SU-DHL-6 (cell line): ENCODE data around the gene LRP1B.

Experiments used
- H2AFZ ChIP-seq: fragments of 200-600 bp; sonication (generic); 2 replicates; pipeline ENCODE4 v1.6.1; 2014; ENCODE audit warnings: low read depth, mild to moderate bottlenecking, moderate library complexity, mixed read lengths, antibody characterized with exemption, low read length; ENCODE audit not compliant: severe bottlenecking
- H3F3A ChIP-seq: fragments of 200-600 bp; shearing (Covaris generic); 2 replicates; pipeline ENCODE4 v1.6.0; 2016; ENCODE audit warnings: antibody characterized with exemption, mild to moderate bottlenecking; ENCODE audit not compliant: insufficient read depth
- H3K27ac ChIP-seq: fragments of 200-600 bp; sonication (generic); 2 replicates; pipeline ENCODE4 v1.5.1; 2016; ENCODE audit warnings: low read depth, mild to moderate bottlenecking, low read length, moderate library complexity, mixed read lengths
- H3K27me3 ChIP-seq: fragments of 200-600 bp; sonication (generic), shearing (Covaris generic); 2 replicates; pipeline ENCODE4 v1.6.0; 2014; ENCODE audit warnings: mild to moderate bottlenecking, low read length
- H3K36me3 ChIP-seq: fragments of 200-600 bp; sonication (generic); 2 replicates; pipeline ENCODE4 v1.6.1; 2014; ENCODE audit warnings: mild to moderate bottlenecking, low read length, mixed read lengths
- H3K4me2 ChIP-seq: fragments of 300-600, 200-600 bp; shearing (Covaris generic), sonication (generic); 2 replicates; pipeline ENCODE4 v1.6.0; 2014; ENCODE audit warnings: low read length, low read depth, mild to moderate bottlenecking; ENCODE audit not compliant: poor library complexity, severe bottlenecking
- H3K4me3 ChIP-seq: fragments of 200-600 bp; sonication (generic); 2 replicates; pipeline ENCODE4 v1.5.1; 2014; ENCODE audit warnings: antibody characterized with exemption, low read length, mild to moderate bottlenecking, mixed read lengths; ENCODE audit not compliant: insufficient read depth, poor library complexity, severe bottlenecking
- H3K79me2 ChIP-seq: fragments of 200-600 bp; sonication (generic); 2 replicates; pipeline ENCODE4 v1.6.1; 2014; ENCODE audit warnings: mild to moderate bottlenecking, low read length, moderate library complexity; ENCODE audit not compliant: insufficient read depth
- H3K9ac ChIP-seq: fragments of 200-600 bp; sonication (generic); 2 replicates; pipeline ENCODE4 v1.7.0; 2014; ENCODE audit warnings: mild to moderate bottlenecking, low read length
- H3K9me2 ChIP-seq: fragments of 200-600 bp; sonication (generic); replicated peaks from 2 replicates; pipeline ENCODE4 v1.6.1; 2014; ENCODE audit warnings: low read length; ENCODE audit not compliant: insufficient read depth
- H3K9me3 ChIP-seq: fragments of 200-600 bp; sonication (generic); 2 replicates; pipeline ENCODE4 v1.6.1; 2014; ENCODE audit warnings: low read length, mixed read lengths; ENCODE audit not compliant: insufficient read depth
- H4K20me1 ChIP-seq: fragments of 200-600 bp; sonication (generic); 2 replicates; pipeline ENCODE4 v1.6.1; 2014; ENCODE audit warnings: low read depth, mild to moderate bottlenecking, antibody characterized with exemption, low read length, moderate library complexity, mixed read lengths
- CTCF ChIP-seq: fragments of 200-600 bp; sonication (generic); IDR thresholded peaks from one replicate; pipeline ENCODE4 v1.5.1; 2017; ENCODE audit warnings: antibody characterized with exemption, mild to moderate bottlenecking, low read length, moderate library complexity; ENCODE audit not compliant: insufficient read depth, poor library complexity, severe bottlenecking
- EZH2phosphoT487 ChIP-seq: fragments of 200-600 bp; sonication (generic), shearing (Covaris generic); conservative IDR thresholded peaks from 2 replicates; pipeline ENCODE4 v1.6.1; 2018; ENCODE audit warnings: mild to moderate bottlenecking, antibody characterized with exemption, low read length, moderate library complexity, mixed read lengths

The LRP1B gene

GRCh38 chr2:141560723-141561122 lies 570.1 kb downstream of the LRP1B start:
- H3K79me2 ChIP-seq, result no peaks in the 10 kb centered on the region
- no peak for TF ChIP-seq CTCF
- TF ChIP-seq EZH2phosphoT487, result no peak
- no peak overlapping the region for H3K4me3 ChIP-seq
- H2AFZ ChIP-seq, result no peak overlapping the region
- no peaks in the 10 kb centered on the region for H4K20me1 ChIP-seq
- H3K27me3 ChIP-seq, result no peaks in the 10 kb centered on the region
- H3F3A ChIP-seq, result no peaks in the 10 kb centered on the region
- H3K4me2 ChIP-seq, result no peak overlapping the region
- H3K9me3 ChIP-seq, result no peaks in the 10 kb centered on the region
- no peak overlapping the region for H3K27ac ChIP-seq
- no peak overlapping the region for H3K9ac ChIP-seq
- H3K9me2 ChIP-seq, result no peaks in the 10 kb centered on the region
- no peaks in the 10 kb centered on the region for H3K36me3 ChIP-seq

- Histone ChIP-seq H3K9me3 (no peaks in the 10 kb centered on the region), H4K20me1 (no peaks in the 10 kb centered on the region), H3F3A (no peaks in the 10 kb centered on the region), H3K27ac (no peak overlapping the region), H3K4me2 (no peak overlapping the region), H2AFZ (no peak overlapping the region), H3K9ac (no peak overlapping the region), H3K79me2 (no peaks in the 10 kb centered on the region), H3K27me3 (no peaks in the 10 kb centered on the region), H3K36me3 (no peaks in the 10 kb centered on the region), H3K9me2 (no peaks in the 10 kb centered on the region), H3K4me3 (no peak overlapping the region)
- TF ChIP-seq EZH2phosphoT487 (no peak), CTCF (no peak)
These were observed 573.3 kb downstream of the LRP1B start for GRCh38 chr2:141557329-141558095.

- H3K4me2 ChIP-seq, result no peak overlapping the region
- H3K36me3 ChIP-seq, result no peaks in the 10 kb centered on the region
- H3K27me3 ChIP-seq, result no peaks in the 10 kb centered on the region
- no peaks in the 10 kb centered on the region for H3F3A ChIP-seq
- no peak overlapping the region for H2AFZ ChIP-seq
- H3K4me3 ChIP-seq, result no peak overlapping the region
- H3K27ac ChIP-seq, result no peak overlapping the region
- no peaks in the 10 kb centered on the region for H4K20me1 ChIP-seq
- no peak overlapping the region for H3K9ac ChIP-seq
- no peak for TF ChIP-seq CTCF
- no peak for TF ChIP-seq EZH2phosphoT487
- H3K79me2 ChIP-seq, result no peaks in the 10 kb centered on the region
- no peaks in the 10 kb centered on the region for H3K9me3 ChIP-seq
- H3K9me2 ChIP-seq, result no peaks in the 10 kb centered on the region
These were observed 574.8 kb downstream of the LRP1B start for GRCh38 chr2:141555876-141556470.
